GM12878 (cell line): ENCODE results near the gene GDNF. TPM values are rescaled to one million over a fixed set of nuclear protein-coding genes. Genes with fewer than 3 reads are reported as not detected.
A peak's percentile ranks its signal among the peaks of the same experiment; 100 is the strongest.

Experiments used
- ATAC-seq: fragments of 200-7000 bp; cut with Tn5 transposase; 3 replicates; pipeline ENCODE4 v1.9.1; 2020; ENCODE audit warnings: mild to moderate bottlenecking, moderate library complexity
- BruUV-seq: library from RNA; stranded (reverse); fragments of 400-500 nt; replicated peaks from 2 replicates; lab custom pipeline; 2021; lab: Mats Ljungman, UMichigan
- CTCF ChIA-PET: fragments of 300-600 bp; sonication (Branson Sonifier 250); formaldehyde crosslinking; extraction: SDS; loops from one replicate; lab custom pipeline; 2021; ENCODE audit warnings: inconsistent platforms; lab: Yijun Ruan, JAX
- POLR2A ChIA-PET: fragments of 350-600 bp; formaldehyde crosslinking; extraction: SDS; loops from one replicate; lab custom pipeline; 2021; ENCODE audit warnings: inconsistent platforms; lab: Charles Lee
- RAD21 ChIA-PET: fragments of 300-600 bp; sonication (Branson Sonifier 250); formaldehyde crosslinking; loops from one replicate; lab custom pipeline; 2023; ENCODE audit warnings: antibody characterized with exemption; ENCODE audit not compliant: unreplicated experiment; lab: Charles Lee
- SMC1A ChIA-PET: fragments of 300-600 bp; sonication (Branson Sonifier 250); formaldehyde crosslinking; loops from one replicate; lab custom pipeline; 2023; ENCODE audit not compliant: unreplicated experiment, uncharacterized antibody; lab: Charles Lee
- DNase-seq: peaks from one replicate; pipeline ENCODE4 v3.0.0-alpha.2; 2011; ENCODE audit warnings: low read depth, low spot score
- FAIRE-seq: peaks from 3 replicates; lab custom pipeline; 2011; peaks lifted over from hg19 to GRCh38; lab: Jason Lieb, UNC
- H2AFZ ChIP-seq: 2 replicates; pipeline ENCODE4 v1.6.0; 2011; ENCODE audit warnings: low read depth, low read length, control low read depth; ENCODE audit not compliant: control insufficient read depth
- H3K27ac ChIP-seq: 2 replicates; pipeline ENCODE4 v1.5.1; 2011; ENCODE audit warnings: control low read depth; ENCODE audit not compliant: control insufficient read depth, insufficient read depth
- H3K27me3 ChIP-seq, 2 experiments: replicated peaks in 1 of 2; 2 replicates each; pipeline versions ENCODE4 v1.6.0 to v1.6.1; 2011; ENCODE audit warnings: low read length in 1 of 2; ENCODE audit not compliant: control insufficient read depth in 2 of 2, insufficient read depth in 2 of 2
- H3K36me3 ChIP-seq, 2 experiments: 2 replicates each; pipeline ENCODE4 v1.5.1; 2011; ENCODE audit warnings: low read length in 1 of 2; ENCODE audit not compliant: control insufficient read depth in 2 of 2, insufficient read depth in 2 of 2
- H3K4me1 ChIP-seq: 2 replicates; pipeline ENCODE4 v1.6.1; 2011; ENCODE audit warnings: mild to moderate bottlenecking, low read length, moderate library complexity, mixed read lengths; ENCODE audit not compliant: control insufficient read depth, insufficient read depth
- H3K4me2 ChIP-seq: 2 replicates; pipeline ENCODE4 v1.6.0; 2011; ENCODE audit warnings: control low read depth; ENCODE audit not compliant: control insufficient read depth, insufficient read depth
- H3K4me3 ChIP-seq: fragments of 200-600 bp; sonication (generic); 2 replicates; pipeline ENCODE4 v1.5.1; 2016
- H3K79me2 ChIP-seq: 2 replicates; pipeline ENCODE4 v1.6.0; 2011; ENCODE audit warnings: low read length; ENCODE audit not compliant: control insufficient read depth, insufficient read depth
- H3K9ac ChIP-seq: 2 replicates; pipeline ENCODE4 v1.8.0; 2011; ENCODE audit warnings: low read length, control low read depth, mixed read lengths; ENCODE audit not compliant: control insufficient read depth, insufficient read depth
- H3K9me3 ChIP-seq: replicated peaks from 3 replicates; pipeline ENCODE4 v1.5.1; 2011; ENCODE audit warnings: mild to moderate bottlenecking, low read length; ENCODE audit not compliant: control insufficient read depth, insufficient read depth
- H4K20me1 ChIP-seq: 2 replicates; pipeline ENCODE4 v1.6.0; 2011; ENCODE audit not compliant: control insufficient read depth, insufficient read depth
- PAX8 ChIP-seq: fragments of 450-650 bp; IDR thresholded peaks from 2 replicates; pipeline ENCODE4 v1.6.1; 2017; ENCODE audit warnings: mild to moderate bottlenecking, moderate library complexity
- TAF1 ChIP-seq: IDR thresholded peaks from 2 replicates; pipeline ENCODE4 v1.6.1; 2011; ENCODE audit warnings: mild to moderate bottlenecking, low read depth, low read length, borderline replicate concordance
- TCF3 ChIP-seq: IDR thresholded peaks from 2 replicates; pipeline ENCODE4 v1.6.1; 2012; ENCODE audit warnings: low read depth, mild to moderate bottlenecking, low read length, borderline replicate concordance; ENCODE audit not compliant: insufficient read depth
- ZNF207 ChIP-seq: fragments of 450-650 bp; IDR thresholded peaks from 2 replicates; pipeline ENCODE4 v1.6.1; 2014; ENCODE audit warnings: antibody characterized with exemption, mild to moderate bottlenecking, borderline replicate concordance
- ZNF622 ChIP-seq: fragments of 450-650 bp; IDR thresholded peaks from 2 replicates; pipeline ENCODE4 v1.6.1; 2017; ENCODE audit warnings: mild to moderate bottlenecking, inconsistent platforms
- WGBS: methylation state at CpG from one replicate; pipeline ENCODE4 v1.1.6; 2016; ENCODE audit warnings: low lambda C conversion rate; ENCODE audit not compliant: insufficient replicate concordance, insufficient coverage; ENCODE audit errors: missing lambda C conversion rate; 5-methylcytosine and 5-hydroxymethylcytosine counted together
- in situ Hi-C: fragments of 300-500 bp; cut with MboI; formaldehyde crosslinking; loops from 9 replicates; pipeline ENCODE4 v1.14.3; 2018; ENCODE audit warnings: mixed read lengths
- intact Hi-C: fragments of 100-400 bp; cut with micrococcal nuclease; formaldehyde crosslinking; loops from one replicate; pipeline ENCODE4 v1.14.2; 2022; ENCODE audit not compliant: unreplicated experiment
- polyA plus RNA-seq, 11 experiments: library from polyadenylated mRNA; depleted of rRNA in 4 of 11; unstranded in 6 of 11; stranded (reverse) in 5 of 11; fragments of >200 nt; fragmentation: Nextera tagmentation in 4 of 11; fragmentation: Illumina TruSeq in 1 of 11; extraction: Ambion mirVana in 4 of 11; extraction: Trizol in 1 of 11; gene quantifications; 1 replicate in 1 of 11; 2 replicates in 10 of 11; pipeline versions ENCODE4 v1.2.1 to v1.2.3, GENCODE V29; 2011 to 2016; ENCODE audit warnings: inconsistent platforms in 2 of 11, missing spikeins in 2 of 11, low read depth in 1 of 11
- total RNA-seq, 4 experiments: library from RNA; depleted of rRNA in 3 of 4; stranded (reverse); fragments of >200 nt in 3 of 4; fragmentation: Illumina TruSeq in 1 of 4; extraction: Trizol in 1 of 4; gene quantifications; 2 replicates each; pipeline versions ENCODE4 v1.2.1 to v1.2.3, GENCODE V29; 2013 to 2021
- TF ChIP-seq, protein P1 (sequence below): fragments of 150-350 bp; IDR thresholded peaks from 2 replicates; pipeline ENCODE4 v1.6.1; 2016; ENCODE audit warnings: low read depth, low read length
- TF ChIP-seq, protein P2 (sequence below): IDR thresholded peaks from 2 replicates; pipeline ENCODE4 v1.6.1; 2011; ENCODE audit warnings: low read depth, mild to moderate bottlenecking, low read length, moderate library complexity, borderline replicate concordance; ENCODE audit errors: extremely low read depth
- TF ChIP-seq, protein P3 (sequence below): fragments of 450-650 bp; IDR thresholded peaks from 2 replicates; pipeline ENCODE4 v1.6.1; 2017; ENCODE audit warnings: mild to moderate bottlenecking

The GDNF gene
- total and polyA plus RNA-seq, 10 of the 15 experiments (the other 5 are each of a cell fraction or from before 2014, with no cell fraction given): not detected

DNA sequence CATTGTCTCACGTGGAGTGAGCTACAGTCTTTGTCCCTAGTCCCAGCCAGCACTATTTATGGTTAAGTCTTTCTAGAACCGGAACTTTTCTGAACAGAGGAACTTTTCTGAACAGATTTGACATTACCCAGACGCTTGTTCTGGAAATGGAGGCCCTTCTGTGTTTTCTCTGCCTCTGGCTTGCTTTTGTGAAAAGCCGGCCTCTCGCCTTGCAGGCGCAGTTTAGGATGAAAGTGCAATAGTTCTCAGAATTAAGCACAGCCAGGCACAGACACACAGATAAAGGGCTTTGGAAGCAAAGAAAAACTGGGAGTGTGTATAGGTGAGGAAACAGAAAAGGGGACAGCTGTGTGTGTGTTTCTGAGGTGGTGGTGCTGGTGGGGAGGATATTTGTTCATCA is 5.9 kb downstream of the GDNF start:
- SMC1A ChIA-PET: no interaction called here
- intact Hi-C loops: no loop called here
- Histone ChIP-seq H3K4me1 (peaks cover 3% of the 10 kb centered on the region; the same call in 1 of the 2 replicates), H3K9me3 (no peaks in the 10 kb centered on the region), H3K4me3 (no peak overlapping the region), H3K79me2 (no peaks in the 10 kb centered on the region), H3K27me3 (peaks cover 18 to 30% of the 10 kb centered on the region in 2 experiments), H4K20me1 (no peaks in the 10 kb centered on the region), H2AFZ (no peak overlapping the region), H3K36me3 (no peaks in the 10 kb centered on the region), H3K27ac (no peak overlapping the region), H3K4me2 (no peak overlapping the region), H3K9ac (no peak overlapping the region)
- BruUV-seq: no TSS peak
- RAD21 ChIA-PET: interaction anchor here (1.9 kb wide), 1 partner anchor 358 kb away, joined by 8 read pairs; no protein-coding TSS in a partner anchor
- 72% methylated on average over 6 of the region's 6 CpGs for WGBS
- CTCF ChIA-PET: interaction anchor here (0.9 kb wide), 1 partner anchor 358 kb away, joined by 4 read pairs; no protein-coding TSS in a partner anchor
- FAIRE-seq (no peak), ATAC-seq (no peak), DNase-seq (no peak)
- no peak for TF ChIP-seq ZNF622
- TF ChIP-seq TCF3: no peak
- POLR2A ChIA-PET: no interaction called here
- in situ Hi-C loops: no loop called here

DNA sequence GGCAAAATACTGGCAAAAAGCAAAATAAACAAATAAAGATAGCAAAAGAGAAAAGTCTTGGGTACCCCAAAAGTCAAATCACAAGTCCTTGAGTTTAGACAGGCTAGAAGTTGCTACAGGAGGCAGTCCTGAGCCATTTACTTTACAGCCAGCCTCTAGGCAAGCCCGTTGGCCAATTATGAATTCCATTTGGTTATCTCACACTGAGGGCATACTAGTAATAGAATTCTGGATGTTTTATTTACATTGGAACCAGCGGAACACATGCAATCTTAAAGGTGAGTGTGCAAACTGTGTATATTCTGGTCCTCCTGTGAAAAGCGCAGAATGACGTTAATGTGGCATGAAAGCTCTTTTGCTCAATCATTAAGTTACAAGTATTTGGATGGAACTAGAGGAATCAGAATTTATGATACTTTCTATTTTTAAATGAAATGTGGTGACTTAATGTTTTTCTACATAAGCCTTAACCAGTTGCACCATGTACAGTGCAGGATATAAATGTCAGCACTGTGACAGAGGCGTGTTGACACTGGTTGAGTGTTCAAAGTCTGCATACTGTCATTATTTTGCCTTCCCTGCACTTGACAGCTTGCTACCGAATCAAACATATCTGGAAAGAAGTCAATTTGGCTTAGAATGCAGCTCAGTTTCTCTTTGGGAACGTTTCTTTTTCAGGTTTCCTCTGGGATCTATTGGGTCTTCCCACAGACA is 7.9 kb downstream of the GDNF start:
- Histone ChIP-seq H3K27ac (no peak overlapping the region), H3K4me2 (no peak overlapping the region), H3K27me3 (peaks cover 13 to 16% of the 10 kb centered on the region in 2 experiments), H3K9ac (no peak overlapping the region), H3K36me3 (no peaks in the 10 kb centered on the region), H3K79me2 (no peaks in the 10 kb centered on the region), H2AFZ (no peak overlapping the region), H3K9me3 (no peaks in the 10 kb centered on the region), H4K20me1 (no peaks in the 10 kb centered on the region), H3K4me3 (no peak overlapping the region), H3K4me1 (no peaks in the 10 kb centered on the region)
- no peak for ATAC-seq
- BruUV-seq: no TSS peak
- FAIRE-seq: peak; percentile 27
- no peak for DNase-seq
- in situ Hi-C loops: no loop called here
- WGBS: 29% methylated on average over 7 of the region's 7 CpGs
- RAD21 ChIA-PET: no interaction called here
- POLR2A ChIA-PET: no interaction called here
- CTCF ChIA-PET: interaction anchor here (1.0 to 3.7 kb wide), 3 partner anchors 9 to 360 kb away, joined by 3 to 10 read pairs (median 3); no protein-coding TSS in a partner anchor
- SMC1A ChIA-PET: interaction anchor here (0.8 to 1.1 kb wide), 2 partner anchors 12 to 361 kb away, joined by 3 to 4 read pairs; no protein-coding TSS in a partner anchor
- intact Hi-C loops: no loop called here
- TF ChIP-seq, protein P1, sequence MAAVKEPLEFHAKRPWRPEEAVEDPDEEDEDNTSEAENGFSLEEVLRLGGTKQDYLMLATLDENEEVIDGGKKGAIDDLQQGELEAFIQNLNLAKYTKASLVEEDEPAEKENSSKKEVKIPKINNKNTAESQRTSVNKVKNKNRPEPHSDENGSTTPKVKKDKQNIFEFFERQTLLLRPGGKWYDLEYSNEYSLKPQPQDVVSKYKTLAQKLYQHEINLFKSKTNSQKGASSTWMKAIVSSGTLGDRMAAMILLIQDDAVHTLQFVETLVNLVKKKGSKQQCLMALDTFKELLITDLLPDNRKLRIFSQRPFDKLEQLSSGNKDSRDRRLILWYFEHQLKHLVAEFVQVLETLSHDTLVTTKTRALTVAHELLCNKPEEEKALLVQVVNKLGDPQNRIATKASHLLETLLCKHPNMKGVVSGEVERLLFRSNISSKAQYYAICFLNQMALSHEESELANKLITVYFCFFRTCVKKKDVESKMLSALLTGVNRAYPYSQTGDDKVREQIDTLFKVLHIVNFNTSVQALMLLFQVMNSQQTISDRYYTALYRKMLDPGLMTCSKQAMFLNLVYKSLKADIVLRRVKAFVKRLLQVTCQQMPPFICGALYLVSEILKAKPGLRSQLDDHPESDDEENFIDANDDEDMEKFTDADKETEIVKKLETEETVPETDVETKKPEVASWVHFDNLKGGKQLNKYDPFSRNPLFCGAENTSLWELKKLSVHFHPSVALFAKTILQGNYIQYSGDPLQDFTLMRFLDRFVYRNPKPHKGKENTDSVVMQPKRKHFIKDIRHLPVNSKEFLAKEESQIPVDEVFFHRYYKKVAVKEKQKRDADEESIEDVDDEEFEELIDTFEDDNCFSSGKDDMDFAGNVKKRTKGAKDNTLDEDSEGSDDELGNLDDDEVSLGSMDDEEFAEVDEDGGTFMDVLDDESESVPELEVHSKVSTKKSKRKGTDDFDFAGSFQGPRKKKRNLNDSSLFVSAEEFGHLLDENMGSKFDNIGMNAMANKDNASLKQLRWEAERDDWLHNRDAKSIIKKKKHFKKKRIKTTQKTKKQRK: no peak
- TF ChIP-seq, protein P2, sequence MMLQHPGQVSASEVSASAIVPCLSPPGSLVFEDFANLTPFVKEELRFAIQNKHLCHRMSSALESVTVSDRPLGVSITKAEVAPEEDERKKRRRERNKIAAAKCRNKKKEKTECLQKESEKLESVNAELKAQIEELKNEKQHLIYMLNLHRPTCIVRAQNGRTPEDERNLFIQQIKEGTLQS: no peak
- TF ChIP-seq, protein P3, sequence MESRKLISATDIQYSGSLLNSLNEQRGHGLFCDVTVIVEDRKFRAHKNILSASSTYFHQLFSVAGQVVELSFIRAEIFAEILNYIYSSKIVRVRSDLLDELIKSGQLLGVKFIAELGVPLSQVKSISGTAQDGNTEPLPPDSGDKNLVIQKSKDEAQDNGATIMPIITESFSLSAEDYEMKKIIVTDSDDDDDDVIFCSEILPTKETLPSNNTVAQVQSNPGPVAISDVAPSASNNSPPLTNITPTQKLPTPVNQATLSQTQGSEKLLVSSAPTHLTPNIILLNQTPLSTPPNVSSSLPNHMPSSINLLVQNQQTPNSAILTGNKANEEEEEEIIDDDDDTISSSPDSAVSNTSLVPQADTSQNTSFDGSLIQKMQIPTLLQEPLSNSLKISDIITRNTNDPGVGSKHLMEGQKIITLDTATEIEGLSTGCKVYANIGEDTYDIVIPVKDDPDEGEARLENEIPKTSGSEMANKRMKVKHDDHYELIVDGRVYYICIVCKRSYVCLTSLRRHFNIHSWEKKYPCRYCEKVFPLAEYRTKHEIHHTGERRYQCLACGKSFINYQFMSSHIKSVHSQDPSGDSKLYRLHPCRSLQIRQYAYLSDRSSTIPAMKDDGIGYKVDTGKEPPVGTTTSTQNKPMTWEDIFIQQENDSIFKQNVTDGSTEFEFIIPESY: no peak
- no peak for TF ChIP-seq TAF1
- TF ChIP-seq ZNF207: no peak
- TF ChIP-seq PAX8: no peak
